ENCODE data around the gene GALK2.
A peak's percentile ranks its signal among the peaks of the same experiment; 100 is the strongest.

The GALK2 gene

GRCh38 chr15:49232236-49232806, 62.3 kb downstream of the GALK2 start:
- no peak overlapping the region for H3K4me3 ChIP-seq (replicated peaks; ENCODE audit: low read depth, low read length)
- no peak for TF ChIP-seq CTCF (IDR thresholded peaks at IDR 0.05; ENCODE audit: low read depth, low read length, missing control alignments)
- DNase-seq (ENCODE audit: extremely low read depth, low read depth), result no peak

GRCh38 chr15:49235446-49236124, 65.5 kb downstream of the GALK2 start:
- H3K4me3 ChIP-seq (replicated peaks; ENCODE audit: low read depth, low read length), result no peak overlapping the region
- DNase-seq (ENCODE audit: extremely low read depth, low read depth), result peak; percentile 97
- peak; percentile 66 for TF ChIP-seq CTCF (IDR thresholded peaks at IDR 0.05; ENCODE audit: low read depth, low read length, missing control alignments)

- DNase-seq (ENCODE audit: extremely low read depth, low read depth), result no peak
- no peak for TF ChIP-seq CTCF (IDR thresholded peaks at IDR 0.05; ENCODE audit: low read depth, low read length, missing control alignments)
- no peak overlapping the region for H3K4me3 ChIP-seq (replicated peaks; ENCODE audit: low read depth, low read length)
Measured at GRCh38 chr15:49236869-49237268, 66.8 kb downstream of the GALK2 start.

DNA sequence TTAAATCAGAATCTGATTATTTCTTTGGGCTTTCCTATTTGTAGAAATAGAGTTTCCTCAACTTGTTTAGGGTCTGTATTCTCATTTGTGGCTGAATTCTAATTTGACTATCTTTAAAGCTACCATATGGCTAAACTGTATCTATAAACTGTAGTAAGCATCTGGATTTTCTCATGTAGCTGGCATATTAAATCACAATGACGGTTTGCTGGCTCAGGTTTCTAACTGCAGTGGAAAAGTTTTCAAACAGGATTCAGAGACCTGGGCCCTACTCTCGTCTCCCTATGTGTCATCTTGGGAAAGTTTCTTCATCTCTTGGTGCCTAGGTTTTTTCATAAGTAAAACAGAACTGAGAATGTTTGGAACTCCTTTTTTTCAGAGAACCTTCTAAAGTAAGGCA, 68.3 kb downstream of the GALK2 start:
- no peak overlapping the region for H3K4me3 ChIP-seq (replicated peaks; ENCODE audit: low read depth, low read length)
- peak; percentile 69 for DNase-seq (ENCODE audit: extremely low read depth, low read depth)
- TF ChIP-seq CTCF (IDR thresholded peaks at IDR 0.05; ENCODE audit: low read depth, low read length, missing control alignments), result no peak

DNA sequence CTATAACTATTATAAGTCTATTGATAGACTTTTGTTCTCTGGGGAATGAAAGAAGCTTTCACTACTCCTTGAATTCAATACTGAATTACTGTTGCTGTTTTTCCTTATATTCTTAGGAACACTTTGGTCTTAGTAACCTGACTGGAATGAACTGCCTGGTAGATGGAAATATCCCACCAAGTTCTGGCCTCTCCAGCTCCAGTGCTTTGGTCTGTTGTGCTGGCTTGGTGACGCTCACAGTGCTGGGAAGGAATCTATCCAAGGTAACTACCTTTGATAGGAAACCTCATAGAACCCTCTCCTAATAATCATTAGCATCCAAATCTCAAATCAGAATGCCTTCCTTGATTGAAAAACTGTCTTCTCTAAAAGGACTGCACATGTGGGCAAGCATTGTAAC, 69.1 kb downstream of the GALK2 start:
- H3K4me3 ChIP-seq (replicated peaks; ENCODE audit: low read depth, low read length), result no peak overlapping the region
- DNase-seq (ENCODE audit: extremely low read depth, low read depth), result no peak
- TF ChIP-seq CTCF (IDR thresholded peaks at IDR 0.05; ENCODE audit: low read depth, low read length, missing control alignments), result no peak

DNA sequence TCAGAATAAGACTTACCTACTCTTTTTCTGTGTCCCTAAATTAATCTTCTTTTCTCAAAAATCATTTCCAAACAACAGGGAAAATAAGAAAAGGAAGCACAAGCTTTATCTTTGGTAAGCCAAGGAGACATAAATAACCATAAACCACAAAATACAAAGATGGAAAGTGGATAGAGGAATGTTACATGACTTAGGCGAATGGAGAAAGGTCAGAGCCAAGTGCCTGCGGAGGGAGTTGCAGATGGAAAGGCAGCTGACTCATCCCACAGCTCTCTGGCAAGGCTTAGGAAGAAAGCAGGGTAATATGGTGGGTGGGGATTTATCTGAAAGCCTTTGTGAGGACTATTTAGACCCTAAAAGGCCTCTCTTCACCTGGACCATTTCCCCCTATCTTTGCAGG, 72.8 kb downstream of the GALK2 start:
- DNase-seq (ENCODE audit: extremely low read depth, low read depth), result peak; percentile 82
- H3K4me3 ChIP-seq (replicated peaks; ENCODE audit: low read depth, low read length), result no peak overlapping the region
- TF ChIP-seq CTCF (IDR thresholded peaks at IDR 0.05; ENCODE audit: low read depth, low read length, missing control alignments), result no peak
